GM18873 (cell line): ENCODE results near the gene ESPNL.
A peak's percentile ranks its signal among the peaks of the same experiment; 100 is the strongest.

Source experiments
- ATAC-seq: cut with Tn5 transposase; IDR thresholded peaks from one replicate; pipeline ENCODE4 v1.9.1; 2021; ENCODE audit warnings: mild to moderate bottlenecking, moderate library complexity, moderate number of reproducible peaks; ENCODE audit not compliant: unreplicated experiment, low FRiP score

Gene ESPNL

DNA sequence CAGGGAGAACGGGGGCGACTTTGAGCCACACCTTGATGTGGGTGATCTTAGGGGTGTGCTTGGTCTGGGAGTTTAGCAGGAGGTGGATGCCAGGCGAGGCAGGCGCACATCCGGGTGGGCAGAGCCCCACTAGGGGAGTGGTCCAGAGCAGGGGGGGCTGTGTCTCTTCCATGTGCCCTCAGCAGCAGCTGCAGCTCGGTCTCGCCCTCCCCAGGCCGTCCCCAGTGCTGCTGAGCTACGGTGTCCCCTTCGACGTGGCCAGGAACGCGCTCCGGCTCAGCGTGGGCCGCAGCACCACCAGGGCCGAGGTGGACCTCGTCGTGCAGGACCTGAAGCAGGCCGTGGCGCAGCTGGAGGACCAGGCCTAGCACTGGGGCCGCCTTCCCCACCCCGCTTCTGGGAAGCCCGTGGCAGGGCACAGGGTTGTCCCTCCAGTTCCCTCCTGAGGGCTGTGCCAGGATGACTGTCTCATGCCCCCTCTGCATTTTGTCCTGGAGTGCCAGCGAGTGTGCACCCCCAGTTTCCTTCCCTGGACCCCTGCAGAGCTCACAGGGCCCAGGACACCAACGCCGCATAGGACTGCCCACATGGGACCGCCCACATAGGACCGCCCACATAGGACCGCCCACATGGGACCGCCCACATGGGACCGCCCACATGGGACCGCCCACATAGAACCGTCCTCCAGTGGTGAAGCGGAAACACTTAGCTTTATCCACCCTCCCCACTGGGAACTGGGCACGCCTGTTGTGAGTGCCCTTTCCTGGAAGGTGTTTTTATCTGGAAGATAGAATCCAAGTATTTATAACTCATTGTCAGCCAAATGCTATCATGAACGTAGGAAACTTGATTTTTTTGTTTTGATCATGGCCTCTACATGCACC, 1.9 kb upstream of the ESPNL start:
- ATAC-seq = peak; percentile 49

DNA sequence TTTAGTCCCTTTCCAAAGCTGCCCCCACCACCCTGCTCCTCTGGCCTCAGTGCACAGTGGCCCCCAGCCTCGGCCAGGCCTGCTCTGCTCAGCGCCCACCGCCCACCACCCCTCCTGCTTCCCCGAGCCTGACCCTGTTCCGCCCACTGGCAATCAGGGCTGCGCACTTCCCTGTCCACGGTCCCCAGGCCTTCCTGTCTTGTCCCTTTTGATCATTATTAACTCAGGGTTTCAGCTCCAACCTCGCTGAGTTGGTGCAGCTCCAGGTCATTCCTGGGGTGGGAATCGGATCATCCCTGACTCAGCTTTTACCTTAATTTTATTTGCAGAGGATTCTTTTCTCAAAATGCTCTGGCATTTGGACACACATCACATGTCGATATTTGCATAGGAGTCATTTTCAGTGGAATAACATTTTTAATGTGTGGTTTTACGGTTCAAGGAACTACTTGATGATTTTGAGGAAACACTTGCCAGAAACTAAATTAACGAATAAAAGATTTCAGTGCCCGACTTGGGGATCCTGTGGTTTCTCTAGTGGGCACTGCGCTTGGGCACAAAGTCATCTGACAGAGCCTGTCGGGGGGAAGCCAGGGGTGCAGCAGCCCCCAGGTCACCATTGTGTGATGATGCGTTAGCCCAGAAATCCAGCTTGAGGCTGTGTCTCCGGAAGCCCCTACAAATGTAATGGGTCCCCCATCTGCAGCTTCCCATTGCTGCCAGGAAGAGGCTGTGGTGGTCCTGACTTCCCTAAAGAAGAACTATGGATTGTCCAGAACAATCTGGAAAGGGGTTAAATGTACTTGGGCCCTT, 1.0 kb upstream of the ESPNL start:
- peak; percentile 3 for ATAC-seq

DNA sequence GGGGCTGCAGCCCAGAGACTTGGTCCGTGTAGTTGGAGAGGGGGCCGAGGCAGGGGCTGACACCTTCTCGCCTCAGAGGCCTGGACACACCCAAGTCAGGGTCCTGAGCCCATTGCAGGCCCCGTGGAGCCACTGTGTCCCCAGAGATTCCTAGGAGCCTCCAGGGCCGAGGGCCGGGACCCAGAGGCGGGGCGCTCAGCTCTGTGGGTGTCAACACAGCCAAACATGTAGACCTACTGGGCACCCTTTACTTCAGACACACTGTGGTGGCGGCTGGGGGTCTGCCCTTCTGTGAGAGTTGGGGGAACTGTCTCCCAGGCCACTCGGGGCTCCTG, 459 bp upstream of the ESPNL start:
- no peak for ATAC-seq

DNA sequence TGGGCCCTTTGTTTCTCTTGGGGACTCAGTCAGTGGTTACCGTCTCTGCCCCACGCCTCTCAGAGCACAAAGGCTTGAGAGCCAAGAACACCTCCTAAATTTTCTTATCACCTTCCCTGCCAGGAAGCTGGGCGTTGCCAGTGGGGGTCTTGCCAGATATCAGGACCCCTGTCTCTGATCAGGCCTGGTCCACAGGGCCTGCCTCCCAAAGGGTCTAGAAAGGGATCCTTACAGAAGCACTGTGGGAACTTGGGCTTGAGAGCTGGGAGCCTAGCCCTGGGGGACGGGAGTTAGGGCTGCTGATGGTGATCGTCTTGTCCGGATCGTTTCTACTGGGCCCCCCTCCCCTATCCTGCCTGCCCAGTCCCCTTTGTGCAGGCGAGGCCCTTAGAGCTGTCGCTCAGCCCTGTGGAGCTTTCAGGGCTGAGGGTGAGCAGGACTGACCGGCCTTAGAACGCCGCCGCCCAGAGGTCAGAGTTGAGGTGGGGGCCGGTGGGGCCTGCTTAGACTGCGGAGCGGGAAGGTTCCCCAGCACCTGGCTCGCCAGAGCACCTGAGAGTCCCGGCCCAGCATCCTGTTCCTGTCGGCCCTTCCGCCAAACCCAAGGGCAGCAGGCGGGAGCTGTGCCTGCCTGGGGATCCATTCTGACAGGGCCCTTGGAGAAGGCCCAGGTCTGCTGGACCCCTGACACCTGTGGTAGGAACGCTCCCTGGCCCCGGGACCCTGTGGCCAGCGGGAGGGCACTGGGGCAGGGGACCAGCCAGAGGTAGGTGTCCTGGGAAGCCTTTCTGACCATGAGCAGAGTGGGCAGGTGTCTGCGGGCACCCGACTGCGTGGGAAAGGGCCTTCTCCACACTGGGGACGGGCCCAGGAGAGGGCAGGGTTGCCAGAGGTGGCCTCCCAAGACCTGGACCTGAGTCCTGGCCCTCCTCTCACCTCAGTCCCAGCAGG, 956 bp downstream of the ESPNL start:
- ATAC-seq = no peak

DNA sequence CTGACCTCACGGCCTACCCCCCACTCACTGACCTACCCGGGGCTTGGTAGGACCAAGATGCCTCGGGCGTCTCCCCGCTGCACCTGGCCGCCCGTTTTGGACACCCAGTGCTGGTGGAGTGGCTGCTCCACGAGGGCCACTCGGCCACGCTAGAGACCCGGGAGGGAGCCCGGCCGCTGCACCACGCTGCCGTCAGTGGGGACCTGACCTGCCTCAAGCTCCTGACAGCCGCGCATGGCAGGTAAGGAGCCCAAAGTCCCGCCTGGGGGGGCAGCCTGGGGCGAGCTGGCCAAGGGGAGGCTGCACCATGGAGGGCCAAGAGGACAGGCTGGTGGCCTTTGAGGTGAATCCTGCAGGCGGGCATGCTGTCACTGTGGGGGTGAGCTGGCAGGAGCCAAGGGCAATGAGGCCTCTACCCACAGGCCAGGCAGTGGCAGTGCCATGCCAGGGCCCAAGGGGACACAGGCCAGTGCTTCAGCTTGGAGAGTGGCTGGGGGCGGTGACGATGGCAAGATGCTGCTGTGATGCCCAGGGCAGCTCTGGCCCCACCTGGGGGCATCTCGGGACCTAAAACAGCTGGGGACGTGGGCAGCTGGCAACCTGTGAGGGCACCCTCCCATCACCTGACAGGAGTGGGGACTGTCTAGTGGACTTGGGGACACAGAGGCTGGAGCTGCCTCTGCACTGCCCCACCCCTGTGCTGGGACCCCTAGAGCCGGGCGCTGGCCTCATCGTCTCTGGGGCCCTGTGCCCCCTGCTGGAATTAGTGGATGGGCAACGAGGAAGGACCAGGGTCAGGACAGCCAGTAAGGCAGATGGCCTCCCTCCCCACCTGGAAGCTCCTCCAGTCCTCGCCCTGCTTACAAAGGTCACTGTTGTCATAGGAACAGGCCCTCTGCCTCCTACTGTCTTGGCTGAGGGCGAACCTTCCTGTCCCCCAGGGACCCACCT, 2.0 kb downstream of the ESPNL start:
- no peak for ATAC-seq

DNA sequence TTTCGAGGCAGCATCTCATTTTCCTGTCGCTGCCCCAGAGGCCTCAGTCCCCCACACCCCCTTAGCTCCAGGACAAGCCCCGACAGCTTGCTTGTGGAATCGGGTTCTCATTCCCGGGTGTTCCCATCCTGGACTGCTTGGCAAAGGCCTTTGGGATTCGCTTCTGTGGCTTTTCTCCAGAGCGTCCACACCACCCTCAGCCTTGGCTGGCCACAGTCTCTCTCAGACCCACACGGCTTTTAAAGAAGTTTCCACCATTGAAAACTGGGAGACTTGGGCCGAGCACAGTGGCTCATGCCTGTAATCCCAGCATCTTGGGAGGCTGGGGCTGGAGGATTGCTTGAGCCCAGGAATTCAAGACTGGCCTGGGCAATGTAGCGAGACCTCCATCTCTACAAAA, 2.7 kb downstream of the ESPNL start:
- ATAC-seq = no peak

DNA sequence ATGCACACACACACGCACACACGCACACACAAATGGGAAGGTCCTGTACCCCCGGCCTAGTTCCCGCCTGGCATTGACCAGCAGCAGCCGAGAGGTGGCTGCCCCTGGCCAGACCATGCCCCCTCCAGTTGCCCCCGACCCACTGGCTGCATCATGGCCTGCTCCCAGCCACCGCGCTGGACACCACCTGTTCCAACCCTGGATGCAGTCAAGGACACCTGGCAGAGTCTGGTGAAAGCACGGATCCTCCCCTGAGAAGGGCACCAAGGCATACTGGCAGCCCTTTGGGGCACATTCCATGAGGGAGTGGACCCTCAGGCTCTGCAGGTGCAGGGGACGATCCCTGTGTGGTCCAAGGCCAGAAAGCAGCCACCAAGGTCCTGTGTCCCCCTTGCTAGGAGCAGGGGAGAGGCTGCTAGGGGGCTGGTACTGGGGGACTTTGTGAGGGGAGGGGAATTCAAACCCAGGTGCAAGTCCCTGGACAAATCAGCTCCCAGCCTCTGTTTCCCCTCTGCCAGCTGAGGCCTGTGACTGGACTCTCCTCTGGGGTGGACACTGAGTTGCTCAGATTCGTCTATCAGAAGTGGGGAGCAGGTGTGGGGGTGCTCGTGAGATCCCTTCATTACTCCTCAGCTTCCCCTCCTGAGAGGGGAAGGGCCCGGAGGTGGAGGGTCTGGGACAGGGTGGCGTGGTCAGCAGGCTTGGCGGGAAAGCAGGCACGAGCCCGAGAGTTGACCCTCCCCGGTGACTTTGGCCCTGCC, 3.5 kb downstream of the ESPNL start:
- ATAC-seq = no peak

DNA sequence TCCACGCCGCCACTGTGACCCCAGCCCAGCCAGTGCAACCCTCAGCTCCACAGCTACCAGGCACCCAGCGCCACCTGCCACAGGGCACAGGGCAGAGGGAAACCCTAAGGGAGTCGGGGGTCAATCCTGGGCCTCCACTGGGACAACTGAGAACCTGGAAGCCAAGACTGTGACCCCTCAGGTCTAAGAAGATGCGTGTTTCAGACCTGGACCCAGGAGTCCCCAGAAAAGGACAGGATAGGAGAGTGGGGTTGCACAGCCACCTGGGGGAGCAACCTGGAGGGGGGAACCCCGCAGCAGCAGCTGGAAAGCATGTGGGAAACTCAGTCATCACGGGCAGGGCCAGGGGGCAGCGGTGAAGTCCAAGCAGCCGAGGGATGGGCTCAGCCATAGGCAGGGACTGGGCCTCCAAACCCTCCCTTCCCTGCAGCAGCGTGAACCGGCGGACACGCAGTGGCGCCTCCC, 4.1 kb downstream of the ESPNL start:
- ATAC-seq = no peak

DNA sequence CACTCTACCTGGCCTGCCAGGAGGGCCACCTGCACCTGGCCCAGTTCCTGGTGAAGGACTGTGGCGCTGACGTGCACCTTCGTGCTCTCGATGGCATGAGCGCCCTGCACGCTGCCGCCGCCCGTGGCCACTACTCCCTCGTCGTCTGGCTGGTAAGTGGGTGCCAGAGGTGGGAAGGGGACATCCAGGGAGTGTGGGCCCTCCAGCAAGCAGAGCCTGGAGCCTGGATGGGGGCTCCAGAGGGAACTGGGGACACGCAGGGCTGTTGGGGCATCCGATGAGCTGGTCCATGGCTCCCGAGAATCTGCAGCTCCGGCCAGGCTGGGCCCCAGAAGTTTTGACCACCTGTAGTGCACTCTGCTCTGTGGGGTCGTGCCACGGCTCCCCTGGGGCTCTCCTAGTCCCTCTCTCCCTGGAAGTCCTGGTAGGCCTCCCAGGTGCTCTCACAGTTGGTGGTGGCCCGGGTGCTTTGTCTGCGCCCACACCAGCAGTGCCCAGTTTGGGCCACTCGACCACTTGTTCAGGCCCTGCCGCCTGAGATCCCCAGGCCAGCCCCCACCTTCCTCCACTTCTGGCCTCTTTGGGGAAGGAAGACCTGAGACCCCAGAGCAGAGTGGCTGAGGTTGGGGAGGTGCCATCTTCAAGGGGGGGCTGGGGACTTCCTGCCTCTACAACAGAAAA, 4.7 kb downstream of the ESPNL start:
- ATAC-seq = no peak

DNA sequence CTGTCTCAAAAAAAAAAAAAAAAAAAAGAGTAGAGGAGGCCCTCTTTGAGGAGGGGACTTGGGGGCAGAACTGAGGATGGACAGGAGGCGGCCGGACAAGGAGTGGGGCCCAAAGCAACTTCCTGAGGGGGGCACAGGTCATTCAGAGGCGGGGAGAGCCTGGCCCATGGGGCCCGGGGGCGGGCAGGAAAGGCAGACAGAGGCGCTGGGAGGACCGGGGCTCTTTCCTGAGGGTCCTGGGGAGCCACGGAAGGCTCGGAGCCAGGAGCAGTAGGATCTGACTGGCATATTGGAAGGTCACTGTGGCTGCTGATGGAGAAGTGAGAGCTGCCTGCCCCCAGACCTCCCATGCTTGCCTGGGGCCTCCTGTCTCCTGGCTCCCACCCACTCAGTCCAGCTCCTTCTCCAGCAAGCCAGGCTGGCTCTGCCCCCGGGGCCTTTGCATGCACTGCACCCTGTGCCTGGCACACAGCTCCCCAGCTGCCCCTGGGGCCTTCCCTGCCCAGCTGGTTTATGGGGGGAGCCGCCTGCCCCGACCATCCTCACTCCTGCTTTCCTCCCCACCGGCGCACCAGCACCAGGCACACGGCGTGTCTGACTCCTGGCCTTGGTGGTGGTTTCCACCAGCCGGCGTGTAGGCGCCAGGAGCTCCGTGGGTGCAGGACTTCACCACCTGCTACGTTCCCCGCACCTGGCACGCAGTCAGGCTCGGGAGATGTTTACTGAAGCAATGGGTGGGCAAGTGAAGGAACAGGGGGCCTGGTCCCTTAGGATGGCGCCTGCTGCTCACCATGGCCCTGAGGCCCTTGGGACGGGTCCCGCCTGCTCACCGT, 5.6 kb downstream of the ESPNL start:
- no peak for ATAC-seq

DNA sequence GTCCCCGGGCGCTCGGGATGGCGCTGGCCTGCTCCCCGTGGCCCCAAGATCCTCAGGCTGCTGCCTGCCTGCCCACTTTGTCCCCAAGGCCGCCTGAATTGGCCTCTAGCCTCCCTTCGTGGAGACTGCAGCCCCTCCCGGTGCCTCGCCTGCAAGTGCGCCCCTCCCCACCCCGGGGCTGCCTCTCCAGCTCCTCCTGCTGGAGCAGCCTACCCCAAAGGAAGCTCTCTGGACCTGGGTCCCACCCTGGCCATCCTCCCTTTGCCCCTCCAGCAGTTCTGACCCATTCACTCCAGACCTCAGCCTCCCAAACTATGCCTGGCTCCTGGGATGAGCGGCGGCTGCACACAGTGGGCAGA, 6.2 kb downstream of the ESPNL start:
- ATAC-seq = no peak

DNA sequence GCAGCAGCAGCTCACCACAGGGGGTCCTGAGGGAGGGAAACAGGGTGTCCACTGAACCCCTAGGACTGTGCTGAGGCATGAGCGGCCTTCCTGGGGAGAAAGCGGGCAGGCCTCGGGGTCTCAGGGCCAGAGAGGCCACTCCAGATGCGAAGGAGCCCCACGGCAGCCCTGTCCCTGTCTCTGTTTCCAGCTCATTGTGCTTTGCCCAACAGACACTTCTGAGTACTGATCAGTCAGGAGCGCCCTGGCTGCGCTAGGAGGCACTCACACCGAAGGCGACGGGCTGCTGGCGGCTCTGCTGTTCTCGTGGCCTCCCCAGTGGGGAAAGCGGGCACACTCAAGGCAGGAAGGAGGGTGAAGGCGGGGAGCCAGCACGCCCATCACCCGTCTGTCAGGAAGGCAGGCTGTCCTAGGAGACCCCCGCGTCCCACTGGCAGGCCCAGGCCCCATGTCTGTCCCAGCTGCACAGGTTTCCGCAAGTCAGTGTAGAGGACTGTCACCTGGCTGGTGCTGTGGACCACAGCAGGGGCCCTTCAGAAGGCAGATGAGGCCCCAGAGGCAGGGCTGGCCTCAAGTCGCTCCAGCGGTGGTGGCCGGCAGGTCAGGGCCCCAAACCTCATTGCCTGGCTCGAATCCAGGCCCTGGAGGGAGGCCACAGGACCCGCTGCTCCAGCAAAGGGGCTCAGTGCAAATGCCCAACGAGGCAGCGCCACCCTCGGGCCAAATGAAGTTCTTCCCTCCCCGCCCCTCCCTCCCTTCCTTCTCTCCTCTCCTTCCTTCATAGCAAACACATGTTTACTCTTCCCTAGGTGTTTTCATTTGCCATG, 6.8 kb downstream of the ESPNL start:
- ATAC-seq = no peak

DNA sequence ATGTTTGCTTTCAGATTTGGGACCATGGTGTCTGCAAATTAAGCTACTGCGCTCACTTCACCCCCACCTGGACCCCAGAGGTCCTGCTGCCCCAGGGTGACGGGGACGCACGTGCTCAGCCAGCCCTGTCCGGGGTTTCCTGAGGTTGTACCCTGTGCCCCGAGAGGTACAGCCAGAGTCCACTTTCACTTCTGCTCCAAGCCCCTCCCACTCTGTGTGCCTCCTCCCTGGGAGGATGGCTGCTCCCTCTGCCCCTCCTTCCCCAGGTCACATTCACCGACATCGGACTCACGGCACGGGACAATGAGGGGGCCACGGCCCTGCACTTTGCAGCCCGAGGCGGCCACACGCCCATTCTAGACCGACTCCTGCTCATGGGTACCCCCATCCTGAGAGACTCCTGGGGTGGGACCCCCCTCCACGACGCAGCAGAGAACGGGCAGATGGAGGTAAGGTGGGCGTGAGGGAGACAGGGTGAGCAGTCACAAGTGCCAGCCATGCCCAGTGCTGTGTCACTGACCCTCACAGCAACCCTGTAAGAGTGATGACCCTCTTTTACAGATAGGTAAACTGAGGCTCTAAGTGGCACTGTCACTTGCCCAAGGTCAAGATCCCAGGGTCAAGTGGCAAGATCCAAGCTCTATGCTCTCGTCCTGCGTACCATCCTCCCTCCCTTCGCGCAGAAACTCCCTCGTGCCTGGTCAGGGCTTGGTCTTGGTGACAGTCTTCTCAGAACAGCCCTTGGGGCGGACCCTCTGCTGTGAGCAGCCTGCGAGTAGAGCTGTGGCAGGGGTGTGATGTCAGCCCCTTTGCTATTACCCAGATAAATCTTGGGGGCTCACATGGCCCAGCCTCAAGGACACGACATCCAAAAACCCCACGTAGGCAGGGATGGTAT, 7.6 kb downstream of the ESPNL start:
- ATAC-seq = peak; percentile 55

DNA sequence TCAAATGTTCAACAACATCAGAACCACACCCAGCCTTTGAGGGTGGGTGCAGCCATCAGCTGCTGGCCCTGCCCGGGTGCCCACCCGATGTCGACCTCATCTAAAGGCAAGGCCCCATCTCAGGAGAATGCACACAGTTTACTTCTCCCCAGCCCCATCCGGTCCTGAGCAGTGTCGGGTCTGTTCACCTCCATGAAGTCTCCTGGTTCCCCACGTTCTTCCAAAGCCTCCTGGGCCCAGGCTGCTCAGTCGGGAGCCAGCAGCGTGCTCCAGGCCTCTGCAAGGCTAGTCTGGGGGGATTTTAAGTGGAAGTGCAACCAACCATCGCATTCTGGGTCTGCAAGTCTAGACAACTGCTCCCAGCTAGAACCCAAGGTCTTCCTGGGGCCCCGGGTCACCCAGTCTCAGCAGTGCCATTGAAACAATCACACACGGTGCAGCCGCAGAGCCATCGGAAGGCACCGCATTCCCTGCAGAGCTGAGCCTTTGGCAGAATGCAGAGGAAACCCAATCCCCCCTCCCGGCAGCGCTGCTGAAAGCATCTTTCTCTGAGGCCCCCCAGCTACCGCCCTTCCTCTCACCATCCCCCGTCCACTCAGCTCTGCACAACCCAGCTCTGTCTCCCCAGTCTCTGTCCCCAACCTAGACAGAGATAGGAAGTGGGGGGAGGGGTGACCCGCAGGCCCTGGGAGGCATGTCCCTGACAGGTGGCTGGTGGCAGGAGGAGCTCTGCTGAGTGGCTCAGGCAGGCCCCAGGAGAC, 8.5 kb downstream of the ESPNL start:
- ATAC-seq = no peak

DNA sequence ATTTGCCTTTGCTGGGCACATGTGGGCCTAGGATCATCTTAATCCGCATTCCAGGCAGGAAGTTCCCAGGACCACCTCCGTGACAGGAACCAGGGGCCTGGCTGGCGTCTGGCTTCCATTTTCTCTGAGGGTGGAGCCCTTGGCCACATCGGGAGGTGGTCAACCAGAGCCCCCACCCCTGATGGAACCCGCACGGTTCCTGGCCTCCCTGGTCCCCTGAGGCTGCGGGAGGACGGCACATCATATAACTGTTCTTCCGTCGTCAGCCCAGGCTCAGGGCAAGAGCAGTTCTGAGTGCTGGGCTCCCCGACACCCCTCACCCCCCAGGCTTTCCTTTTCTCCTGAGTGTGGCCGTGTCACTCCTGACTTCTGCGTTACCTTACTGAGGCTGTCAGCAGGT, 13.5 kb downstream of the ESPNL start:
- ATAC-seq = no peak
